Neutrophil (primary cell): ENCODE results near the gene CAMK1D.

Experiments
- H3K27ac ChIP-seq: fragments of 200-600 bp; sonication (generic); 2 replicates; pipeline ENCODE4 v1.5.1; 2016; ENCODE audit warnings: mild to moderate bottlenecking, moderate library complexity
- H3K27me3 ChIP-seq: fragments of 200-600 bp; sonication (generic); 2 replicates; pipeline ENCODE4 v1.6.0; 2016; ENCODE audit warnings: mild to moderate bottlenecking
- H3K36me3 ChIP-seq: fragments of 200-600 bp; sonication (generic); 2 replicates; pipeline ENCODE4 v1.5.1; 2017
- H3K4me1 ChIP-seq, 2 experiments: fragments of 200-600 bp in 1 of 2; sonication (generic) in 1 of 2; 1 replicate in 1 of 2; 2 replicates in 1 of 2; pipeline versions ENCODE4 v1.5.1 to v1.6.1; 2013 to 2016; ENCODE audit warnings: low read depth in 1 of 2, low read length in 1 of 2, mild to moderate bottlenecking in 1 of 2, moderate library complexity in 1 of 2; ENCODE audit not compliant: control insufficient read depth in 1 of 2, insufficient read depth in 1 of 2
- H3K4me3 ChIP-seq, 2 experiments: fragments of 200-600 bp in 1 of 2; sonication (generic) in 1 of 2; 1 replicate in 1 of 2; 2 replicates in 1 of 2; pipeline ENCODE4 v1.5.1; 2013 to 2016; ENCODE audit warnings: low read depth in 1 of 2, low read length in 1 of 2, mild to moderate bottlenecking in 1 of 2, moderate library complexity in 1 of 2
- H3K9me3 ChIP-seq: fragments of 200-600 bp; sonication (generic); 2 replicates; pipeline ENCODE4 v1.5.1; 2016
- CTCF ChIP-seq: fragments of 200-600 bp; sonication (generic); IDR thresholded peaks from 2 replicates; pipeline ENCODE4 v1.5.1; 2016; ENCODE audit warnings: antibody characterized with exemption

CAMK1D gene

GRCh38 chr10:12869427-12869826 lies 520.1 kb downstream of the CAMK1D start:
- Histone ChIP-seq H3K36me3 (no peaks in the 10 kb centered on the region), H3K4me1 (no peaks in the 10 kb centered on the region), H3K27ac (no peak overlapping the region), H3K4me3 (no peak overlapping the region), H3K27me3 (no peaks in the 10 kb centered on the region), H3K9me3 (no peaks in the 10 kb centered on the region)
- TF ChIP-seq CTCF = no peak

- no peak overlapping the region for H3K4me3 ChIP-seq
- H3K27ac ChIP-seq = no peak overlapping the region
- no peaks in the 10 kb centered on the region for H3K9me3 ChIP-seq
- TF ChIP-seq CTCF = no peak
- no peaks in the 10 kb centered on the region for H3K27me3 ChIP-seq
- H3K4me1 ChIP-seq = no peaks in the 10 kb centered on the region
- H3K36me3 ChIP-seq = no peaks in the 10 kb centered on the region
These were observed 523.2 kb downstream of the CAMK1D start for GRCh38 chr10:12872577-12872976.

- H3K4me1 ChIP-seq = no peaks in the 10 kb centered on the region
These were observed 523.8 kb downstream of the CAMK1D start for GRCh38 chr10:12873172-12873571.

GRCh38 chr10:12874501-12874900 lies 525.2 kb downstream of the CAMK1D start:
- Histone ChIP-seq H3K4me1 (no peaks in the 10 kb centered on the region), H3K9me3 (no peaks in the 10 kb centered on the region), H3K27me3 (no peaks in the 10 kb centered on the region), H3K4me3 (no peak overlapping the region), H3K27ac (no peak overlapping the region), H3K36me3 (no peaks in the 10 kb centered on the region)
- TF ChIP-seq CTCF = no peak

More at GRCh38 chr10:12873172-12873571, 523.8 kb downstream of the CAMK1D start:
- Histone ChIP-seq H3K27me3 (no peaks in the 10 kb centered on the region), H3K4me3 (no peak overlapping the region), H3K9me3 (no peaks in the 10 kb centered on the region), H3K27ac (no peak overlapping the region), H3K36me3 (no peaks in the 10 kb centered on the region)
- TF ChIP-seq CTCF = no peak

- no peak for TF ChIP-seq CTCF
- Histone ChIP-seq H3K4me3 (no peak overlapping the region), H3K9me3 (no peaks in the 10 kb centered on the region), H3K27me3 (no peaks in the 10 kb centered on the region), H3K27ac (no peak overlapping the region), H3K36me3 (no peaks in the 10 kb centered on the region), H3K4me1 (no peaks in the 10 kb centered on the region)
These were observed 525.8 kb downstream of the CAMK1D start for GRCh38 chr10:12875100-12875499.

GRCh38 chr10:12876266-12876665 lies 526.9 kb downstream of the CAMK1D start:
- Histone ChIP-seq H3K27me3 (no peaks in the 10 kb centered on the region), H3K27ac (no peak overlapping the region), H3K36me3 (no peaks in the 10 kb centered on the region), H3K4me1 (no peaks in the 10 kb centered on the region), H3K4me3 (no peak overlapping the region), H3K9me3 (no peaks in the 10 kb centered on the region)
- TF ChIP-seq CTCF = no peak
